Measurements from ENCODE around the gene TRAF6. TPM values are rescaled to one million over a fixed set of nuclear protein-coding genes. Genes with fewer than 3 reads are reported as not detected.

TRAF6 gene
- total RNA-seq, 1 donor, result 11.6 TPM

- Histone ChIP-seq H3K79me2 (ENCODE audit: insufficient read depth, low read length) (no peaks in the 10 kb centered on the region), H3K4me1 (ENCODE audit: insufficient read depth, low read length) (peaks cover 34% of the 10 kb centered on the region), H3K27me3 (ENCODE audit: insufficient read depth, low read length) (no peaks in the 10 kb centered on the region), H2AFZ (ENCODE audit: low read length) (no peak overlapping the region), H4K20me1 (ENCODE audit: insufficient read depth, low read length) (no peaks in the 10 kb centered on the region), H3K4me2 (ENCODE audit: insufficient read depth, low read length) (peak overlapping the region; percentile 75), H3K4me3 (ENCODE audit: insufficient read depth, low read length) (no peak overlapping the region), H3K9me3 (ENCODE audit: low read depth, low read length) (no peaks in the 10 kb centered on the region), H3K27ac (ENCODE audit: low read depth, low read length) (peak overlapping the region; percentile 71), H3K36me3 (ENCODE audit: insufficient read depth, low read length) (no peaks in the 10 kb centered on the region)
- DNase-seq (ENCODE audit: insufficient read length, low spot score, missing footprints), result no peak
- TF ChIP-seq CTCF (IDR thresholded peaks at IDR 0.05; ENCODE audit: extremely low read depth, low read depth, low read length), result peak; percentile 66
These were observed 41.0 kb downstream of the TRAF6 start for GRCh38 chr11:36469063-36469462.

GRCh38 chr11:36467916-36468315 lies 42.2 kb downstream of the TRAF6 start:
- no peak for DNase-seq (ENCODE audit: insufficient read length, low spot score, missing footprints)
- Histone ChIP-seq H3K79me2 (ENCODE audit: insufficient read depth, low read length) (no peaks in the 10 kb centered on the region), H3K4me2 (ENCODE audit: insufficient read depth, low read length) (no peak overlapping the region), H3K4me3 (ENCODE audit: insufficient read depth, low read length) (no peak overlapping the region), H3K36me3 (ENCODE audit: insufficient read depth, low read length) (no peaks in the 10 kb centered on the region), H4K20me1 (ENCODE audit: insufficient read depth, low read length) (no peaks in the 10 kb centered on the region), H3K27me3 (ENCODE audit: insufficient read depth, low read length) (no peaks in the 10 kb centered on the region), H3K9me3 (ENCODE audit: low read depth, low read length) (no peaks in the 10 kb centered on the region), H2AFZ (ENCODE audit: low read length) (no peak overlapping the region), H3K27ac (ENCODE audit: low read depth, low read length) (no peak overlapping the region), H3K4me1 (ENCODE audit: insufficient read depth, low read length) (peaks cover 43% of the 10 kb centered on the region)
- TF ChIP-seq CTCF (IDR thresholded peaks at IDR 0.05; ENCODE audit: extremely low read depth, low read depth, low read length), result no peak

- H3K27me3 ChIP-seq (ENCODE audit: insufficient read depth, low read length), result no peaks in the 10 kb centered on the region
- peaks cover 43% of the 10 kb centered on the region for H3K4me1 ChIP-seq (ENCODE audit: insufficient read depth, low read length)
- no peaks in the 10 kb centered on the region for H4K20me1 ChIP-seq (ENCODE audit: insufficient read depth, low read length)
- no peaks in the 10 kb centered on the region for H3K36me3 ChIP-seq (ENCODE audit: insufficient read depth, low read length)
- H3K9me3 ChIP-seq (ENCODE audit: low read depth, low read length), result no peaks in the 10 kb centered on the region
- TF ChIP-seq CTCF (IDR thresholded peaks at IDR 0.05; ENCODE audit: extremely low read depth, low read depth, low read length), result no peak
- H3K4me3 ChIP-seq (ENCODE audit: insufficient read depth, low read length), result no peak overlapping the region
- no peak overlapping the region for H3K27ac ChIP-seq (ENCODE audit: low read depth, low read length)
- no peak for DNase-seq (ENCODE audit: insufficient read length, low spot score, missing footprints)
- H2AFZ ChIP-seq (ENCODE audit: low read length), result no peak overlapping the region
- no peaks in the 10 kb centered on the region for H3K79me2 ChIP-seq (ENCODE audit: insufficient read depth, low read length)
- no peak overlapping the region for H3K4me2 ChIP-seq (ENCODE audit: insufficient read depth, low read length)
These were observed 43.1 kb downstream of the TRAF6 start for GRCh38 chr11:36467012-36467411.

- TF ChIP-seq CTCF (IDR thresholded peaks at IDR 0.05; ENCODE audit: extremely low read depth, low read depth, low read length), result no peak
- H2AFZ ChIP-seq (ENCODE audit: low read length), result no peak overlapping the region
- no peak overlapping the region for H3K4me3 ChIP-seq (ENCODE audit: insufficient read depth, low read length)
- DNase-seq (ENCODE audit: insufficient read length, low spot score, missing footprints), result no peak
- H3K4me1 ChIP-seq (ENCODE audit: insufficient read depth, low read length), result peaks cover 39% of the 10 kb centered on the region
- H3K27ac ChIP-seq (ENCODE audit: low read depth, low read length), result no peak overlapping the region
- no peaks in the 10 kb centered on the region for H3K27me3 ChIP-seq (ENCODE audit: insufficient read depth, low read length)
- no peaks in the 10 kb centered on the region for H3K79me2 ChIP-seq (ENCODE audit: insufficient read depth, low read length)
- H3K4me2 ChIP-seq (ENCODE audit: insufficient read depth, low read length), result no peak overlapping the region
- H3K36me3 ChIP-seq (ENCODE audit: insufficient read depth, low read length), result no peaks in the 10 kb centered on the region
- H4K20me1 ChIP-seq (ENCODE audit: insufficient read depth, low read length), result no peaks in the 10 kb centered on the region
- H3K9me3 ChIP-seq (ENCODE audit: low read depth, low read length), result no peaks in the 10 kb centered on the region
These were observed 44.5 kb downstream of the TRAF6 start for GRCh38 chr11:36465449-36466163.
